SH-SY5Y (cell line): ENCODE results near the gene RPS6KA3.

Experiments used
- GATA2 ChIP-seq: IDR thresholded peaks from 2 replicates; pipeline ENCODE4 v1.6.1; 2011; ENCODE audit warnings: mild to moderate bottlenecking, low read depth, low read length
- GATA3 ChIP-seq: IDR thresholded peaks from 2 replicates; pipeline ENCODE4 v1.6.1; 2011; ENCODE audit warnings: low read depth, mild to moderate bottlenecking, low read length, moderate library complexity

GRCh38 chrX:20116087-20116576 is 150.6 kb downstream of the RPS6KA3 start:
- TF ChIP-seq GATA3, result no peak
- no peak for TF ChIP-seq GATA2
